Astrocyte (in vitro differentiated cells and primary cell): ENCODE measurements around the gene KLHL10. TPM values are rescaled to one million over a fixed set of nuclear protein-coding genes. Genes with fewer than 3 reads are reported as not detected.
"Not testable (repeated sequence)": the region's sequence is repeated elsewhere in the genome, so short reads cannot be mapped to it uniquely, and the experiment has no call there.

Experiments used
- DNase-seq: peaks from one replicate; pipeline ENCODE4 v3.0.0-alpha.2; 2010; ENCODE audit warnings: low read depth
- FAIRE-seq: peaks from 2 replicates; lab custom pipeline; 2011; peaks lifted over from hg19 to GRCh38; lab: Jason Lieb, UNC
- H2AFZ ChIP-seq: 2 replicates; pipeline ENCODE4 v1.6.0; 2012; ENCODE audit warnings: low read depth, low read length, inconsistent platforms
- H3K27ac ChIP-seq: 2 replicates; pipeline ENCODE4 v1.5.1; 2011; ENCODE audit warnings: low read depth, low read length, inconsistent platforms
- H3K27me3 ChIP-seq: 2 replicates; pipeline ENCODE4 v1.6.0; 2011; ENCODE audit warnings: low read length, inconsistent platforms; ENCODE audit not compliant: insufficient read depth
- H3K36me3 ChIP-seq: 2 replicates; pipeline ENCODE4 v1.5.1; 2011; ENCODE audit warnings: low read length, inconsistent platforms; ENCODE audit not compliant: insufficient read depth
- H3K4me1 ChIP-seq: 2 replicates; pipeline ENCODE4 v1.5.1; 2011; ENCODE audit warnings: low read length, inconsistent platforms; ENCODE audit not compliant: insufficient read depth
- H3K4me2 ChIP-seq: 2 replicates; pipeline ENCODE4 v1.6.0; 2012; ENCODE audit warnings: low read length, inconsistent platforms
- H3K4me3 ChIP-seq: 2 replicates; pipeline ENCODE4 v1.5.1; 2011; ENCODE audit warnings: low read depth, mild to moderate bottlenecking, low read length, inconsistent platforms; ENCODE audit not compliant: insufficient read depth
- H3K79me2 ChIP-seq: 2 replicates; pipeline ENCODE4 v1.6.0; 2012; ENCODE audit warnings: mild to moderate bottlenecking, low read length, inconsistent platforms; ENCODE audit not compliant: insufficient read depth
- H3K9ac ChIP-seq: 2 replicates; pipeline ENCODE4 v1.6.0; 2012; ENCODE audit warnings: mild to moderate bottlenecking, low read length, inconsistent platforms
- H3K9me3 ChIP-seq: 2 replicates; pipeline ENCODE4 v1.5.1; 2012; ENCODE audit warnings: low read depth, mild to moderate bottlenecking, low read length, inconsistent platforms; ENCODE audit not compliant: insufficient read depth
- H4K20me1 ChIP-seq: 2 replicates; pipeline ENCODE4 v1.6.0; 2012; ENCODE audit warnings: low read length, inconsistent platforms; ENCODE audit not compliant: insufficient read depth
- H3K27ac Mint-ChIP-seq: one replicate; pipeline ENCODE4 v1.8.0; 2021; ENCODE audit warnings: mild to moderate bottlenecking, mixed read lengths; ENCODE audit not compliant: unreplicated experiment
- H3K27me3 Mint-ChIP-seq: one replicate; pipeline ENCODE4 v1.8.0; 2021; ENCODE audit warnings: low read depth, mixed read lengths; ENCODE audit not compliant: unreplicated experiment
- H3K36me3 Mint-ChIP-seq: one replicate; pipeline ENCODE4 v1.8.0; 2021; ENCODE audit warnings: low read depth, mixed read lengths; ENCODE audit not compliant: unreplicated experiment
- H3K4me1 Mint-ChIP-seq: one replicate; pipeline ENCODE4 v1.8.0; 2021; ENCODE audit warnings: low read depth, mixed read lengths; ENCODE audit not compliant: unreplicated experiment
- H3K4me3 Mint-ChIP-seq: one replicate; pipeline ENCODE4 v1.8.0; 2021; ENCODE audit warnings: mild to moderate bottlenecking, moderate library complexity, mixed read lengths; ENCODE audit not compliant: unreplicated experiment
- H3K9me3 Mint-ChIP-seq: one replicate; pipeline ENCODE4 v1.8.0; 2021; ENCODE audit warnings: mild to moderate bottlenecking, mixed read lengths; ENCODE audit not compliant: unreplicated experiment
- CTCF ChIP-seq: IDR thresholded peaks from 2 replicates; pipeline ENCODE4 v1.5.1; 2011; ENCODE audit warnings: low read depth, mild to moderate bottlenecking, inconsistent platforms, low read length, moderate library complexity; ENCODE audit not compliant: insufficient read depth
- EZH2 ChIP-seq: IDR thresholded peaks from 2 replicates; pipeline ENCODE4 v1.6.1; 2012; ENCODE audit warnings: mild to moderate bottlenecking, low read length, inconsistent platforms; ENCODE audit not compliant: insufficient read depth
- total RNA-seq: library from RNA; stranded (reverse); gene quantifications from 2 replicates; pipeline ENCODE4 v1.2.1, GENCODE V29; 2021

KLHL10 gene
- total RNA-seq, 1 donor from 2014 or later, result not detected

DNA sequence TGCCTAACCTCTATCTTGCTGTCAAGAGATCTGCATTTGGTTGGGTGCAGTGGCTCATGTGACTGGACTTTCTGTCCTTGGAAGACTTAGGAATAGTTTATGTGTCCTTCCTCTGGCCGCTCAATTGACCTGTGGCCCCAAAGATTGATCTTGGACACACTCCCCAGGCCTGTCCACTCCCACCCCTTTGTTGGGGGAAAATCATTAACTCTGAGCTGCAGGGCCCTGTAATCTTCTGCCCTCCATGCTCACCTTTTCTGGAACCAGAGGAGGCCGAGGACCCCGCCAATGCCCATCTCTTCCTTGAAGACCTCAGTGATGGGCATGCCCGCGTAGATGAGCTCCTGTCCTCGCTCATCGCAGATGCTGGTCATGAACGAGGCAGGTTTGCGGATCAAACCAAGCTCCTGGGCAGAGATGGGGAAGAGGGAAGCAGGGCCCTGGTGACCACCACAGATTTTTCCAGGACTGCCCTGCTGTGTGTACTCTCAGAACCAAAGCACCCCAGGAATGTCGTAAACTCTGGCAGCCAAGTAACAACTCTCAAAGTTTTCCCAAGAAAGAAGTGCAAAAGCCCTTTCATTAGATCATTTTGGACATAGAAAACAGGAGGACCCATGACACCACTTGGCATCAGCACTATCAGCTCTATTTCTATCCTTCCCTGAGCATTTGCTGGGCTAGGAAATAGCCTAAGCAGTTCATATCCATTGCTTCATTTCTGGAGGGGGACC, 36.1 kb downstream of the KLHL10 start:
- no peak for FAIRE-seq
- no peak overlapping the region for H3K27ac Mint-ChIP-seq

DNA sequence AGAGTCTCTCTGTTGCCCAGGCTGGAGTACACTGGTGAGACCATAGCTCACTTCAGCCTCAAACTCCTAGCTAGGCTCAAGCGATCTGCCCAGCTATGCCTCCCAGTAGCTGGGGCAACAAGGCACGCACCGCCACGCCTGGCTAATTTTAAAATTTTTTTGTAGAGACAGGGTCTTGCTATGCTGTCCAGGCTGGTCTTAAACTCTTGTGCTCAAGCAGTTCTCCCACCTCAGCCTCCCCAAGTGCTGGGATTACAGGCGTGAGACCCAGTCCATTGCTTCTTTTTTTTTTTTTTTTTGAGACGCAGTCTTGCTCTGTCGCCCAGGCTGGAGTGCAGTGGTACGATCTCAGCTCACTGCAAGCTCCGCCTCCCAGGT, 36.7 kb downstream of the KLHL10 start:
- not testable (repeated sequence) for FAIRE-seq, H3K4me3 ChIP-seq, H3K9me3 ChIP-seq, DNase-seq, H3K9me3 Mint-ChIP-seq, H3K4me1 ChIP-seq, H2AFZ ChIP-seq, H3K4me3 Mint-ChIP-seq, H3K27ac ChIP-seq, H3K27me3 ChIP-seq, H3K4me2 ChIP-seq, H3K4me1 Mint-ChIP-seq, H3K27me3 Mint-ChIP-seq, H3K27ac Mint-ChIP-seq, H3K9ac ChIP-seq
- H3K79me2 ChIP-seq, result peaks cover 11% of the 10 kb centered on the region
- peaks cover 64% of the 10 kb centered on the region for H3K36me3 ChIP-seq
- H4K20me1 ChIP-seq, result peaks cover 66% of the 10 kb centered on the region
- H3K36me3 Mint-ChIP-seq, result peaks cover 29% of the 10 kb centered on the region

More for the DNA sequence above, 36.1 kb downstream of the KLHL10 start:
- Histone ChIP-seq H3K27ac (no peak overlapping the region), H3K4me3 (no peak overlapping the region), H3K36me3 (peaks cover 67% of the 10 kb centered on the region), H3K27me3 (no peaks in the 10 kb centered on the region), H3K4me1 (no peaks in the 10 kb centered on the region), H3K9ac (no peak overlapping the region), H2AFZ (no peak overlapping the region), H3K4me2 (no peak overlapping the region), H3K9me3 (no peaks in the 10 kb centered on the region), H3K79me2 (peaks cover 7% of the 10 kb centered on the region), H4K20me1 (peaks cover 68% of the 10 kb centered on the region)
- H3K36me3 Mint-ChIP-seq, result peaks cover 29% of the 10 kb centered on the region
- H3K4me1 Mint-ChIP-seq, result no peaks in the 10 kb centered on the region
- H3K4me3 Mint-ChIP-seq, result peak overlapping the region; percentile 5
- TF ChIP-seq EZH2, result no peak
- no peak for TF ChIP-seq CTCF
- H3K9me3 Mint-ChIP-seq, result no peaks in the 10 kb centered on the region
- H3K27me3 Mint-ChIP-seq, result no peaks in the 10 kb centered on the region
- no peak for DNase-seq

DNA sequence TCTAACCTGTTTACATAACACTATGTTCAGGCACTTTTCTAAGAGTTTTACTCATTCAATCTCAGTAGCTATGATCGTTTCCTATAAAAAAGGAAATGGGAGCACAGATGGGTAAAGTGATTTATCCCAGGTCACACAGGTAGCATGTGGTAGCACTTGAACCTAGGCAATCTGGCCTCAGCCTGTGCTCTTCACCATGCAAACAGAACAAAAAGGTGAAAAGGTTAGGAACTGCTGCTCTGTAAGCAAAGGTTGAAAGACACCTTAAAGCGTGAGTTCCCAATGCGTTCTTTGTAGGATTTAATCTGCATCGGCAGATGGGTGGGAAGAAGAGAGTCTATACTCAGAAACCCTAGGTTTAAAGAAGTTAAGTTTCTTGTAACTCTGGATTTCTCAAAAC, 42.5 kb downstream of the KLHL10 start:
- FAIRE-seq (no peak), DNase-seq (no peak)
- peaks cover 15% of the 10 kb centered on the region for H3K36me3 Mint-ChIP-seq
- Histone ChIP-seq H3K27me3 (no peaks in the 10 kb centered on the region), H2AFZ (no peak overlapping the region), H3K27ac (no peak overlapping the region), H3K4me1 (no peaks in the 10 kb centered on the region), H3K79me2 (peaks cover 32% of the 10 kb centered on the region), H4K20me1 (peaks cover 70% of the 10 kb centered on the region), H3K36me3 (peaks cover 64% of the 10 kb centered on the region), H3K4me2 (no peak overlapping the region), H3K9me3 (no peaks in the 10 kb centered on the region), H3K9ac (no peak overlapping the region), H3K4me3 (no peak overlapping the region)
- no peaks in the 10 kb centered on the region for H3K9me3 Mint-ChIP-seq
- no peak overlapping the region for H3K4me3 Mint-ChIP-seq
- no peaks in the 10 kb centered on the region for H3K27me3 Mint-ChIP-seq
- no peak for TF ChIP-seq CTCF
- TF ChIP-seq EZH2, result no peak
- no peak overlapping the region for H3K27ac Mint-ChIP-seq
- H3K4me1 Mint-ChIP-seq, result no peaks in the 10 kb centered on the region
